GM18526 (cell line): Measurements from ENCODE around the gene VPS54.

Source experiments
- POLR2A ChIP-seq: IDR thresholded peaks from 3 replicates; pipeline ENCODE4 v1.6.1; 2011; ENCODE audit not compliant: insufficient read length; ENCODE audit errors: extremely low read depth

Gene VPS54, protein sequence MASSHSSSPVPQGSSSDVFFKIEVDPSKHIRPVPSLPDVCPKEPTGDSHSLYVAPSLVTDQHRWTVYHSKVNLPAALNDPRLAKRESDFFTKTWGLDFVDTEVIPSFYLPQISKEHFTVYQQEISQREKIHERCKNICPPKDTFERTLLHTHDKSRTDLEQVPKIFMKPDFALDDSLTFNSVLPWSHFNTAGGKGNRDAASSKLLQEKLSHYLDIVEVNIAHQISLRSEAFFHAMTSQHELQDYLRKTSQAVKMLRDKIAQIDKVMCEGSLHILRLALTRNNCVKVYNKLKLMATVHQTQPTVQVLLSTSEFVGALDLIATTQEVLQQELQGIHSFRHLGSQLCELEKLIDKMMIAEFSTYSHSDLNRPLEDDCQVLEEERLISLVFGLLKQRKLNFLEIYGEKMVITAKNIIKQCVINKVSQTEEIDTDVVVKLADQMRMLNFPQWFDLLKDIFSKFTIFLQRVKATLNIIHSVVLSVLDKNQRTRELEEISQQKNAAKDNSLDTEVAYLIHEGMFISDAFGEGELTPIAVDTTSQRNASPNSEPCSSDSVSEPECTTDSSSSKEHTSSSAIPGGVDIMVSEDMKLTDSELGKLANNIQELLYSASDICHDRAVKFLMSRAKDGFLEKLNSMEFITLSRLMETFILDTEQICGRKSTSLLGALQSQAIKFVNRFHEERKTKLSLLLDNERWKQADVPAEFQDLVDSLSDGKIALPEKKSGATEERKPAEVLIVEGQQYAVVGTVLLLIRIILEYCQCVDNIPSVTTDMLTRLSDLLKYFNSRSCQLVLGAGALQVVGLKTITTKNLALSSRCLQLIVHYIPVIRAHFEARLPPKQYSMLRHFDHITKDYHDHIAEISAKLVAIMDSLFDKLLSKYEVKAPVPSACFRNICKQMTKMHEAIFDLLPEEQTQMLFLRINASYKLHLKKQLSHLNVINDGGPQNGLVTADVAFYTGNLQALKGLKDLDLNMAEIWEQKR

DNA sequence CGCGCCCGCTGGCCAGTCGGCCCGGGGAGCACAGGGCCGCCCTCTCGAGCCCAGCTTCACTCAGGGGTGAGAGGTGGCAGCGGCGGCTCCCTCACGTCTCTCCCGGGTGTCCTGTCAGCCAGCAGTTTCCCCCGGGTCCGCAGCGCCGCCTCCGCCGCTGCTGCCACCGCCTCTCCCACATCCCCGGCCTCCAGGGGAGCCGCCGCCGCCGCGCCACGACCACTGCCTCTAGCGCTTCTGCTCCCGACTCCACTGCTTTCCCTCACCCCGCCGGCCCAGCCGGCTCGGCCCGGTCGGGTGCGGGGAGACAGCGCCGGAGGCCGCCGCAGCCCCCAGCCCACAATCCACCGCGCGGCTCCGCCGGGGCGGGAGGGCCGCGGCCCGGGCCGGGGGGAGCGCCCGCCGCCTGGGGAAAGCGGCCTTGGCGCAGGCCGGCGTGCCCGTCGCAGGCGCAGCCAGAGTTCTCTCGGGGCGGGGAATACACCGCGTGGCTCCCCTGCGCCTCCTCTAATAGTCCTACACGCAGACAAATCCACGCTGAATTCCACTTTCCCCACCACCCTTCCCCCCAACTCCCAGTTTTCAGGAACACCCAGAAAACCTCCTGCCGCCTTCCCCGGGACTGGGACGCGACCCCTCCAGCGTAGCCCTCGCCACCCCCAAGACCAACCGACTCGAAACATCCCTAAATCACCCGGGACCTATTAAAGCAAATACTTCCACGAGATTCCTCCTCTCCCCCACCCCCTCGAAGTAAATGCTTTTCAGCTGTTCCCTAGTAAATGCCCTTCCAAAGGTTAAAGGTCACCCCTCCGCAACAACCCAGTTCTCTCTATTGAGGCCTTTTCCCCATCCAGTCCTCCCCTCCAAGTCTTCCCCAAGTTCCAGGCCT, at the start of gene VPS54:
Gene VPS54 (minus strand): TSS at position 346 of the 892 bp plus-strand sequence. CDS start 35,429 bp downstream, outside the sequence.
- peak; percentile 64 for TF ChIP-seq POLR2A

- TF ChIP-seq POLR2A: no peak
Measured at GRCh38 chr2:64067326-64067725, 48.1 kb upstream of the VPS54 start.

DNA sequence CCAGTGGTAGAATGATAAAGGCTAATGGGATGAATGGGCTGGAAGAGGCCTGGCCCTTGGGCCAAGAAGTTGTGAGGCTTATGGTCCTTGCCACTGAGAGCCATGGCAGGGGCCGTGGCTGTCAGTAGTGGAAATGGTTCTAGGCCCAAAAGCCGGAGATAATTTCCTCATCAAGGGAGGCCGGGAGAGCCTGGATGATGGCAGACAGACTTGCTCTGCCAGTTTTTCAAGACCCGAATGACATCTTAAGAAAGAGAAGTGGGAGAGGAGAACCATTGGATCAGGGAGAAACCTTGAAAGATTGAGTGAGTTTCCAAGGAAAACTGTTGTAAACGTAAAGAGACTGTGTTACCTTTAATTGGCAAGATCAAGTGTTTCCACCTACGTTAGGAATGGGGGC, 46.3 kb upstream of the VPS54 start:
- TF ChIP-seq POLR2A: no peak

- no peak for TF ChIP-seq POLR2A
Measured at GRCh38 chr2:64063924-64064331, 44.7 kb upstream of the VPS54 start.

DNA sequence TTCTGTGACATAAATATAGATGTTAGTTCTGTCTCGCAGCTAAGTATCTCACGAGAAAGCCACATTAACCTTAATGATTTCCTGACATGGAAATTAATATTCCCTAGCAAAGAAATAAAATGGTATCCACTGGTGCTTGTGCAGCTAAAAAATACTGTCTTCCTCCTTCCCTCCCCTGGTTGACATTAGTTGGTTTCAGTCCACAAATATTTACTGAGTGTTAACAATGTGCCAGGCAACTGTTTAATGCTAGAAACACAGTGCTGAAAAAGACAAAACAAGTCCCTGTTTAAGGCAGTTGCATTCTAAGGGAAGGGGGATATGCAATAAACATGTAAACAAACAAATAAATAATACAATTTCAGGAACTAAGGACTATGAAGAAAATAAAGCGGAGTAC, 44.2 kb upstream of the VPS54 start:
- no peak for TF ChIP-seq POLR2A

GRCh38 chr2:64062840-64063239, 43.6 kb upstream of the VPS54 start:
- TF ChIP-seq POLR2A: no peak

- TF ChIP-seq POLR2A: no peak
Measured at GRCh38 chr2:64059270-64059669, 40.0 kb upstream of the VPS54 start.

DNA sequence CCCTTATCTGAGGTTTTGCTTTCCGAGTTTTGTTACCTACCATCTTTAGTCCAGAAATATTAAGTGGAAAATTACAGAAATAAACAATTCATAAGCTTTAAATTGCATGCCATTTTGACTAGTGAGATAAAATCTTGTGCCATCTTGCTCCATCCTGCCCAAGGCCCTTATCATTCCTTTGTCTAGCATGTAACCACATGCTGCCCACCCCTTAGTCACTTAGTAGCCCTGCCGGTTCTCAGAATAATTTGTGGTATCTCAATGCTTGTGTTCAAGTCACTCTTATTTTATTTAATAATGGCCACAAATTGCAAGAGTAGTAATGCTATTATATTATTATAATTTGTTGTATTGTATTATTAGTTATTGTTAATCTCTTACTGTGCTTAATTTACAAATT, 36.8 kb upstream of the VPS54 start:
- TF ChIP-seq POLR2A: no peak

DNA sequence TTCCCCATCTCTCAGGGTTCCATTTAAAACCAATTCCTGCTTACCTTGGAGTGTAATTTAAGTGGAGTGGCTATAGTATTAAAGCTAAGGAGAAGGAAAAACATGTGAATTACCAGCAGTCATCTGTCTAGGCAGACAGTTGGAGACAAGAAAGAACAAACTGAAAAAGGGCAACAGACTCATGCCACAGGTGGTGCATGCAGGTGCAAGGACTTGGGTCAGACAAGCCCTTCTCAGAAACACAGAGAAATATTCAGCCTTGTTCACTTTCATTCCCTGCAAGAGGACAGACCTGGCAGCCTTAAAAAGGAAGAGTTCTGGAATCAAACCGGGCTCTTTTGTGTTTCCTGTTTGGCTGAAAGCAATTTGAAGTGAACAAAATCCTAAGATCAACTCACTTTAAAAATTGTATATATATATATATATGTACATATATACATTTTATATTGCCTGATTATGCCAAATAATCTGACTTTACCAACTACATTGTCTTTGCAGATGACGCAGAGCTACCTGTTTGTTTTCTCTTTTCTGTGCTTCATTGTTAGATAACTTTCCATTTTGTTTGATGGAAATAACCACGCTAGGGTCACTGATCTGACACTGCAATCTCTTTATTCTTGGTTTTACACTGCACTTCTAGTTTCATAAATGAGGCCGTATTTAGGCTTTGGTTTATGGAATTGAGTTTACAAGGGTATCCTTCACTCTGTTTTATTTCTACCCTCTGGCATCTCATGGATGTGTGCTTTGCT, 35.1 kb upstream of the VPS54 start:
- TF ChIP-seq POLR2A: no peak

GRCh38 chr2:64052463-64053241, 33.4 kb upstream of the VPS54 start:
- no peak for TF ChIP-seq POLR2A

DNA sequence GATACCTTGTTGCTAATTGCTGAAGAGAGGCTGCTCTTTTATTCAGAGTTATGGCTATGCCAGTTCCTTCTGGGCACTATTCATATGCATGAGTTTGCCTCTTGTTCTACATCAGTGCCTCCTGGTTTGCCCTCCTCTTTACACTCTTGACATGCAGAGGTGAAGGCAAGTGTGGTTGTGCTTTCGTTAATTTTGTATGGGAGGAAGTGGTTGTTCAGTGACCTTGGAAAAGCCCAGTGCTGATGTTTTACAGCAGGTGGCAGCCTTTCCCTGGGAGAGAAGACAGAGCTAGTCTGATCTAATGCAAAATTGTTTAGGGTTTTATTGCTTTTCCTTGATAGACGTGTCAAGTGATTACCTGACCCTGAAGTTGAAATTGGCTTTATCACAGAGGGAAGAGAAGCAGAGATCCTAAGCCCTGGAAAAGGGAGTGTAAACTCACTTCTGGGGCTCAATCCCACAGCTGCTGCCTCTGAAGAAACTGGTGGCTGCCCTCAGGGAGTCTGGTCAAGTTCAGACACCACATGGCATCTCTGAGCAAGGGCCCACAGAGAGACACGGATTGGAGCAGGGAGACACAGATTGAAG, 30.5 kb upstream of the VPS54 start:
- no peak for TF ChIP-seq POLR2A

- no peak for TF ChIP-seq POLR2A
Measured at GRCh38 chr2:64045938-64046337, 26.7 kb upstream of the VPS54 start.

DNA sequence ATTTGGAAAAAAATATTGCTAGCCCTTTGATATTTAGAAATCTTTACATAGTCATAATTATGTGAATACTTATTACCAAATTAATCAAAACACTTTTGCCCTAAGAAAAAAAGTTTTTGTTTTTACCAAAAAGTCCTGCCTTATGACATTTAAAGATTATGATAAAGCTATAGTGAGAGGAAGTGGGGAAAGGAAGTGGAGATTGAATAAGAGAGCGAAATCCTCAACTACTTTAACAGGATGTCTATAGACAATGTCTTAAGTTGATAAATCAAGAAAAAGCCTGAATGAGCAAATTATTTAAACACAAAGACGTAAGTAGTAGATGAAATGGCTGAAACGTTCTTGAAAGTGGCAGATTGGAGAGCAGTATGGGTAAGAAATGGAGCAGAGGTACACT, 20.9 kb upstream of the VPS54 start:
- no peak for TF ChIP-seq POLR2A
